IMR-90 (cell line): ENCODE data around the gene SLC24A3. TPM values are rescaled to one million over a fixed set of nuclear protein-coding genes. Genes with fewer than 3 reads are reported as not detected.

Experiments used
- ATAC-seq: fragments of 200-7000 bp; cut with Tn5 transposase; 2 replicates; pipeline ENCODE4 v1.9.1; 2020; ENCODE audit warnings: low read depth, mild to moderate bottlenecking, moderate library complexity
- BruUV-seq: library from RNA; stranded (reverse); fragments of 400-500 nt; replicated peaks from 2 replicates; lab custom pipeline; 2021; lab: Mats Ljungman, UMichigan
- CTCF ChIA-PET: fragments of 300-600 bp; formaldehyde crosslinking; extraction: SDS; loops from one replicate; lab custom pipeline; 2021; ENCODE audit warnings: antibody characterized with exemption; lab: Yijun Ruan, JAX
- POLR2A ChIA-PET: fragments of 300-600 bp; sonication (Branson Sonifier 250); formaldehyde crosslinking; loops from one replicate; lab custom pipeline; 2022; ENCODE audit warnings: antibody characterized with exemption; ENCODE audit not compliant: unreplicated experiment; lab: Charles Lee
- DNase-seq: peaks from one replicate; pipeline ENCODE4 v3.0.0; 2013
- H2AFZ ChIP-seq: replicated peaks from 2 replicates; pipeline ENCODE3; 2013; ENCODE audit warnings: low read length, mild to moderate bottlenecking; ENCODE audit not compliant: poor library complexity
- H2AK5ac ChIP-seq: 2 replicates; pipeline ENCODE4 v1.6.1; 2013; ENCODE audit warnings: low read depth, low read length, inconsistent platforms
- H2AK9ac ChIP-seq: replicated peaks from 2 replicates; pipeline ENCODE3; 2013; ENCODE audit warnings: mild to moderate bottlenecking, low read depth, low read length, moderate library complexity; ENCODE audit not compliant: poor library complexity
- H2BK120ac ChIP-seq: 2 replicates; pipeline ENCODE4 v1.6.1; 2013; ENCODE audit warnings: low read depth, low read length, inconsistent platforms
- H2BK15ac ChIP-seq: 3 replicates; pipeline ENCODE4 v1.6.1; 2013; ENCODE audit warnings: low read depth, low read length, inconsistent platforms
- H2BK20ac ChIP-seq: 2 replicates; pipeline ENCODE4 v1.6.1; 2013; ENCODE audit warnings: low read depth, mild to moderate bottlenecking, inconsistent platforms, low read length, moderate library complexity
- H2BK5ac ChIP-seq: 2 replicates; pipeline ENCODE4 v1.6.1; 2013; ENCODE audit warnings: mild to moderate bottlenecking, low read depth, low read length, inconsistent platforms; ENCODE audit not compliant: poor library complexity, severe bottlenecking
- H3K14ac ChIP-seq: replicated peaks from 2 replicates; pipeline ENCODE4 v1.6.1; 2013; ENCODE audit warnings: low read depth, low read length, inconsistent platforms
- H3K18ac ChIP-seq: 2 replicates; pipeline ENCODE4 v1.6.1; 2013; ENCODE audit warnings: low read depth, low read length, control low read depth
- H3K23ac ChIP-seq: 2 replicates; pipeline ENCODE4 v1.6.1; 2013; ENCODE audit warnings: low read depth, low read length, inconsistent platforms
- H3K27ac ChIP-seq: 2 replicates; pipeline ENCODE4 v1.5.1; 2013; ENCODE audit warnings: mild to moderate bottlenecking, control low read depth, low read length; ENCODE audit not compliant: insufficient read depth
- H3K27me3 ChIP-seq: 2 replicates; pipeline ENCODE4 v1.6.1; 2013; ENCODE audit warnings: low read length; ENCODE audit not compliant: control insufficient read depth, insufficient read depth
- H3K36me3 ChIP-seq: 2 replicates; pipeline ENCODE4 v1.6.1; 2013; ENCODE audit warnings: low read length, mixed read lengths; ENCODE audit not compliant: control insufficient read depth, insufficient read depth
- H3K4ac ChIP-seq: 2 replicates; pipeline ENCODE4 v1.6.1; 2013; ENCODE audit warnings: low read depth, low read length, inconsistent platforms
- H3K4me1 ChIP-seq: 2 replicates; pipeline ENCODE4 v1.6.1; 2013; ENCODE audit warnings: low read length, mixed read lengths; ENCODE audit not compliant: control insufficient read depth, insufficient read depth
- H3K4me2 ChIP-seq: 2 replicates; pipeline ENCODE4 v1.6.1; 2013; ENCODE audit warnings: low read depth, mild to moderate bottlenecking, control low read depth, low read length, moderate library complexity
- H3K4me3 ChIP-seq: 2 replicates; pipeline ENCODE4 v1.5.1; 2013; ENCODE audit warnings: low read depth, mild to moderate bottlenecking, control low read depth, low read length, moderate library complexity; ENCODE audit not compliant: insufficient read depth
- H3K56ac ChIP-seq: 2 replicates; pipeline ENCODE4 v1.6.1; 2013; ENCODE audit warnings: low read length, inconsistent platforms; ENCODE audit not compliant: insufficient read depth; ENCODE audit errors: extremely low read depth
- H3K79me1 ChIP-seq, 2 experiments: 2 replicates each; pipeline ENCODE4 v1.6.1; 2013; ENCODE audit warnings: low read length in 2 of 2, inconsistent platforms in 1 of 2, low read depth in 1 of 2
- H3K9ac ChIP-seq: 2 replicates; pipeline ENCODE4 v1.6.1; 2013; ENCODE audit warnings: low read depth, low read length, control low read depth
- H3K9me1 ChIP-seq: 2 replicates; pipeline ENCODE4 v1.6.1; 2013; ENCODE audit warnings: low read length, inconsistent platforms; ENCODE audit not compliant: insufficient read depth
- H3K9me3 ChIP-seq: 2 replicates; pipeline ENCODE4 v1.6.1; 2013; ENCODE audit warnings: low read length; ENCODE audit not compliant: control insufficient read depth, insufficient read depth
- H4K20me1 ChIP-seq: 2 replicates; pipeline ENCODE4 v1.6.1; 2013; ENCODE audit warnings: low read length, inconsistent platforms; ENCODE audit not compliant: insufficient read depth
- H4K5ac ChIP-seq: 2 replicates; pipeline ENCODE4 v1.6.1; 2013; ENCODE audit warnings: mild to moderate bottlenecking, low read depth, low read length, control low read depth
- H4K8ac ChIP-seq, 2 experiments: 2 replicates each; pipeline ENCODE4 v1.6.1; 2013; ENCODE audit warnings: low read depth in 2 of 2, low read length in 2 of 2, control low read depth in 1 of 2, inconsistent platforms in 1 of 2
- H4K91ac ChIP-seq: 2 replicates; pipeline ENCODE4 v1.6.1; 2013; ENCODE audit warnings: low read depth, low read length, inconsistent platforms; ENCODE audit not compliant: insufficient read depth
- BHLHE40 ChIP-seq: fragments of 150-350 bp; IDR thresholded peaks from 2 replicates; pipeline ENCODE4 v1.6.1; 2016; ENCODE audit warnings: mild to moderate bottlenecking, low read depth, low read length
- CEBPB ChIP-seq: IDR thresholded peaks from 2 replicates; pipeline ENCODE4 v1.6.1; 2012; ENCODE audit warnings: low read depth, low read length, improper control_type of control experiment
- CHD1 ChIP-seq: IDR thresholded peaks from 2 replicates; pipeline ENCODE4 v1.6.1; 2012; ENCODE audit warnings: low read depth, low read length, improper control_type of control experiment
- CTCF ChIP-seq: conservative IDR thresholded peaks from 2 replicates; pipeline ENCODE4 v1.5.1; 2012; ENCODE audit warnings: mild to moderate bottlenecking, low read depth, low read length, improper control_type of control experiment
- FOS ChIP-seq: fragments of 150-350 bp; IDR thresholded peaks from 2 replicates; pipeline ENCODE4 v1.6.1; 2016; ENCODE audit warnings: low read depth, low read length
- MAFK ChIP-seq: IDR thresholded peaks from 2 replicates; pipeline ENCODE4 v1.6.1; 2012; ENCODE audit warnings: low read depth, low read length, improper control_type of control experiment
- MAZ ChIP-seq: IDR thresholded peaks from 2 replicates; pipeline ENCODE4 v1.6.1; 2012; ENCODE audit warnings: low read depth, mild to moderate bottlenecking, low read length, improper control_type of control experiment, moderate library complexity, borderline replicate concordance
- MXI1 ChIP-seq: IDR thresholded peaks from 2 replicates; pipeline ENCODE4 v1.6.1; 2012; ENCODE audit warnings: low read depth, mild to moderate bottlenecking, low read length, moderate library complexity, borderline replicate concordance
- NFE2L2 ChIP-seq: fragments of 150-350 bp; IDR thresholded peaks from 2 replicates; pipeline ENCODE4 v1.6.1; 2016; ENCODE audit warnings: low read depth, mild to moderate bottlenecking, low read length
- POLR2A ChIP-seq: IDR thresholded peaks from 2 replicates; pipeline ENCODE4 v1.6.1; 2012; ENCODE audit warnings: mild to moderate bottlenecking, low read depth, low read length
- RAD21 ChIP-seq: IDR thresholded peaks from 2 replicates; pipeline ENCODE4 v1.6.1; 2012; ENCODE audit warnings: low read length, improper control_type of control experiment
- RCOR1 ChIP-seq: IDR thresholded peaks from 2 replicates; pipeline ENCODE4 v1.6.1; 2012; ENCODE audit warnings: mild to moderate bottlenecking, low read length, improper control_type of control experiment; ENCODE audit not compliant: insufficient replicate concordance
- RFX5 ChIP-seq: IDR thresholded peaks from 2 replicates; pipeline ENCODE4 v1.8.0; 2012; ENCODE audit warnings: low read depth, mild to moderate bottlenecking, low read length, moderate library complexity
- SMC3 ChIP-seq: fragments of 150-350 bp; IDR thresholded peaks from 2 replicates; pipeline ENCODE4 v1.6.1; 2016; ENCODE audit warnings: low read depth, mild to moderate bottlenecking, antibody characterized with exemption, low read length, moderate library complexity
- WGBS, 2 experiments: methylation state at CpG; one replicate each; pipeline versions ENCODE4 v1.1.5 to v1.1.7; 2013; ENCODE audit warnings: missing lambda C conversion rate in 2 of 2; ENCODE audit not compliant: insufficient read length in 1 of 2; ENCODE audit errors: extremely low coverage in 2 of 2; 5-methylcytosine and 5-hydroxymethylcytosine counted together
- dilution Hi-C: fragments of 300-500 bp; cut with HindIII; formaldehyde crosslinking; loops from one replicate; pipeline ENCODE4 v1.14.3; 2018; ENCODE audit warnings: low sequenced_read_pairs; ENCODE audit not compliant: unreplicated experiment
- in situ Hi-C: fragments of 300-500 bp; cut with MboI; formaldehyde crosslinking; loops from 3 replicates; pipeline ENCODE4 v1.14.3; 2019; ENCODE audit warnings: low sequenced_read_pairs, inconsistent platforms, mixed read lengths
- intact Hi-C: fragments of 100-400 bp; cut with micrococcal nuclease; formaldehyde crosslinking; loops from 2 replicates; pipeline ENCODE4 v1.10.0; 2022
- polyA plus RNA-seq, 3 experiments: library from polyadenylated mRNA; depleted of rRNA; stranded (reverse); fragments of >200 nt; gene quantifications; 2 replicates each; pipeline ENCODE4 v1.2.3, GENCODE V29; 2012; ENCODE audit warnings: low replicate concordance in 1 of 3
- total RNA-seq: library from RNA; depleted of rRNA; stranded (reverse); fragments of >200 nt; gene quantifications from 2 replicates; pipeline ENCODE4 v1.2.3, GENCODE V29; 2012
- TF ChIP-seq, protein P1 (sequence below): fragments of 150-350 bp; IDR thresholded peaks from 2 replicates; pipeline ENCODE4 v1.6.1; 2016; ENCODE audit warnings: low read depth, mild to moderate bottlenecking, low read length, moderate library complexity, borderline replicate concordance
- TF ChIP-seq, protein P2 (sequence below): fragments of 150-350 bp; IDR thresholded peaks from 2 replicates; pipeline ENCODE4 v1.6.1; 2017; ENCODE audit warnings: mild to moderate bottlenecking, antibody characterized with exemption, low read length, low read depth

Gene SLC24A3
- total and polyA plus RNA-seq, 2 of the 4 experiments (the other 2 are of a cell fraction), result not detected

GRCh38 chr20:19601126-19601810 lies 388.8 kb downstream of the SLC24A3 start:
- H3K9me3 ChIP-seq, result no peaks in the 10 kb centered on the region
- no peak overlapping the region for H3K4me3 ChIP-seq
- H2BK5ac ChIP-seq, result no peak overlapping the region
- CTCF ChIA-PET, result no interaction called here
- no peaks in the 10 kb centered on the region for H3K36me3 ChIP-seq
- in situ Hi-C loops, result no loop called here
- no peak overlapping the region for H3K4ac ChIP-seq
- H3K27me3 ChIP-seq, result no peaks in the 10 kb centered on the region
- no peak overlapping the region for H4K8ac ChIP-seq
- no peak for DNase-seq
- H3K23ac ChIP-seq, result no peak overlapping the region
- H2AK5ac ChIP-seq, result no peak overlapping the region
- no peak overlapping the region for H2AK9ac ChIP-seq
- no TSS peak for BruUV-seq
- POLR2A ChIA-PET, result no interaction called here
- intact Hi-C loops, result no loop called here
- no CpG with 5 or more reads among the region's 9 CpGs for WGBS, 2 experiments
- H3K27ac ChIP-seq, result no peak overlapping the region
- H2AFZ ChIP-seq, result no peak overlapping the region
- ATAC-seq, result no peak
- no peak overlapping the region for H2BK15ac ChIP-seq
- H4K91ac ChIP-seq, result no peak overlapping the region
- no peak overlapping the region for H2BK120ac ChIP-seq
- no peak overlapping the region for H2BK20ac ChIP-seq
- TF ChIP-seq, protein P1, sequence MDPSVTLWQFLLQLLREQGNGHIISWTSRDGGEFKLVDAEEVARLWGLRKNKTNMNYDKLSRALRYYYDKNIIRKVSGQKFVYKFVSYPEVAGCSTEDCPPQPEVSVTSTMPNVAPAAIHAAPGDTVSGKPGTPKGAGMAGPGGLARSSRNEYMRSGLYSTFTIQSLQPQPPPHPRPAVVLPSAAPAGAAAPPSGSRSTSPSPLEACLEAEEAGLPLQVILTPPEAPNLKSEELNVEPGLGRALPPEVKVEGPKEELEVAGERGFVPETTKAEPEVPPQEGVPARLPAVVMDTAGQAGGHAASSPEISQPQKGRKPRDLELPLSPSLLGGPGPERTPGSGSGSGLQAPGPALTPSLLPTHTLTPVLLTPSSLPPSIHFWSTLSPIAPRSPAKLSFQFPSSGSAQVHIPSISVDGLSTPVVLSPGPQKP, result no peak
- TF ChIP-seq RFX5, result no peak
- no peak for TF ChIP-seq CEBPB
- no peak for TF ChIP-seq RCOR1
- TF ChIP-seq MAFK, result no peak
- no peak for TF ChIP-seq FOS
- no peak for TF ChIP-seq CHD1
- TF ChIP-seq MAZ, result no peak
- TF ChIP-seq, protein P2, sequence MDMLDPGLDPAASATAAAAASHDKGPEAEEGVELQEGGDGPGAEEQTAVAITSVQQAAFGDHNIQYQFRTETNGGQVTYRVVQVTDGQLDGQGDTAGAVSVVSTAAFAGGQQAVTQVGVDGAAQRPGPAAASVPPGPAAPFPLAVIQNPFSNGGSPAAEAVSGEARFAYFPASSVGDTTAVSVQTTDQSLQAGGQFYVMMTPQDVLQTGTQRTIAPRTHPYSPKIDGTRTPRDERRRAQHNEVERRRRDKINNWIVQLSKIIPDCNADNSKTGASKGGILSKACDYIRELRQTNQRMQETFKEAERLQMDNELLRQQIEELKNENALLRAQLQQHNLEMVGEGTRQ, result no peak
- TF ChIP-seq SMC3, result no peak
- TF ChIP-seq POLR2A, result no peak
- TF ChIP-seq MXI1, result no peak
- TF ChIP-seq NFE2L2, result no peak
- TF ChIP-seq RAD21, result no peak
- TF ChIP-seq BHLHE40, result no peak
- TF ChIP-seq CTCF, result no peak
- H3K9ac ChIP-seq, result no peak overlapping the region
- no peak overlapping the region for H4K5ac ChIP-seq
- H3K4me1 ChIP-seq, result no peaks in the 10 kb centered on the region
- H3K14ac ChIP-seq, result no peak overlapping the region
- no peak overlapping the region for H3K56ac ChIP-seq
- dilution Hi-C loops, result no loop called here
- no peaks in the 10 kb centered on the region for H3K9me1 ChIP-seq
- no peaks in the 10 kb centered on the region for H3K79me1 ChIP-seq
- no peaks in the 10 kb centered on the region for H4K20me1 ChIP-seq
- H3K18ac ChIP-seq, result no peak overlapping the region
- no peak overlapping the region for H3K4me2 ChIP-seq
